ENCODE results near the gene MBD1.

Gene MBD1

DNA sequence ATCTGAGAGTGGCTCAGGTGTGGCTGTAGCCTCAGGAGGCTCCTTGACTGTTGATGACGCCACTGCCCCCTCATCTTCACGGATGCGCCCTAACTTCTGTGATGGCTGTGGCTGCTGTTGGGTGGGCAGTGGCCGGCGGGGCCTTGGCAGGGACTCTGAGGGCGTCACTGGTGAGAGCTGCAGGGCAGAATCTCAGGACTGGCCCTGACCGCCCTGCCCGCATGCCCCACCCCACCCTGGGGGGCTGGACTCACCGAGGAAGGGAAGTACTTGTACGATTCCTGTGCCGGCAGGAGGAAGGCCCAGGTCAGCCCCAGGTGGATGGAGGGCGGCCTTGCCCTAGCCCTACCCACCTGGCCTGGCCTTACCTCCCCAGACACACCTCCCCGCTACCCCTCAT, 3.7 kb upstream of the MBD1 start:
- TF ChIP-seq, protein P1, sequence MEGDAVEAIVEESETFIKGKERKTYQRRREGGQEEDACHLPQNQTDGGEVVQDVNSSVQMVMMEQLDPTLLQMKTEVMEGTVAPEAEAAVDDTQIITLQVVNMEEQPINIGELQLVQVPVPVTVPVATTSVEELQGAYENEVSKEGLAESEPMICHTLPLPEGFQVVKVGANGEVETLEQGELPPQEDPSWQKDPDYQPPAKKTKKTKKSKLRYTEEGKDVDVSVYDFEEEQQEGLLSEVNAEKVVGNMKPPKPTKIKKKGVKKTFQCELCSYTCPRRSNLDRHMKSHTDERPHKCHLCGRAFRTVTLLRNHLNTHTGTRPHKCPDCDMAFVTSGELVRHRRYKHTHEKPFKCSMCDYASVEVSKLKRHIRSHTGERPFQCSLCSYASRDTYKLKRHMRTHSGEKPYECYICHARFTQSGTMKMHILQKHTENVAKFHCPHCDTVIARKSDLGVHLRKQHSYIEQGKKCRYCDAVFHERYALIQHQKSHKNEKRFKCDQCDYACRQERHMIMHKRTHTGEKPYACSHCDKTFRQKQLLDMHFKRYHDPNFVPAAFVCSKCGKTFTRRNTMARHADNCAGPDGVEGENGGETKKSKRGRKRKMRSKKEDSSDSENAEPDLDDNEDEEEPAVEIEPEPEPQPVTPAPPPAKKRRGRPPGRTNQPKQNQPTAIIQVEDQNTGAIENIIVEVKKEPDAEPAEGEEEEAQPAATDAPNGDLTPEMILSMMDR (IDR thresholded peaks at IDR 0.05; ENCODE audit: low read length, missing control alignments) = no peak
- DNase-seq (ENCODE audit: low read depth) = no peak
- H3K4me3 ChIP-seq (replicated peaks; ENCODE audit: low read depth, low read length) = no peak overlapping the region

DNA sequence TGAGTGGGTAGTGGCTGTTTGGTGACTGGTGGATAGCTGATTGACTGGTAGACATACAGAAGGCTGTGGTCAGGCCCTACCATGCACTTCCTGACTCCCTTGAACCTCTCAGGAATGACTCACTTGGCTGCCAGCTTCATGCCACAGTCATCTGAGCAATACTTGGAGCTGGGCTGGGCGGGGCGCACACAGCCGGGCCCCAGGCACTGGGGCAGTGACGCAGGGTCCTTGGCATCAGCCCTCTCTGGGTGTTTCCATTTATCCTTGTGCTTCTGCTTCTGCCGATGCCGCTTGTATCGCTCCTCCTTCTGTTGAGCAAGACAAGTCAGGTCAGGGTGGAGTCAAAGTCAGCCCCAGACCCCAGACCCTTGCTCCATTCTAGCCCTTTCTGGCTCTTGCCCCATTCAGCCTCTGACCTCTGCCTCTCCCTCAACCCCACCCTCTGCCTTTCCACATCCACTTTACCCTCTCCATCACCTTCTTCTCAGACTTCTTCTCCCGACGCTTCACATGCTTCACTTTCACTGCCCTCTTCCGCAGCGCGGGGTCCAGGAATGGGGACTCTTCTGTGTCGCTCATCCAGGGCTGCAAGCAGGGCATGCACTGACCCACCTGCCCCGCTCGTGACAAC, 3.0 kb upstream of the MBD1 start:
- TF ChIP-seq, protein P1 (IDR thresholded peaks at IDR 0.05; ENCODE audit: low read length, missing control alignments) = no peak
- no peak for DNase-seq (ENCODE audit: low read depth)
- H3K4me3 ChIP-seq (replicated peaks; ENCODE audit: low read depth, low read length) = no peak overlapping the region

DNA sequence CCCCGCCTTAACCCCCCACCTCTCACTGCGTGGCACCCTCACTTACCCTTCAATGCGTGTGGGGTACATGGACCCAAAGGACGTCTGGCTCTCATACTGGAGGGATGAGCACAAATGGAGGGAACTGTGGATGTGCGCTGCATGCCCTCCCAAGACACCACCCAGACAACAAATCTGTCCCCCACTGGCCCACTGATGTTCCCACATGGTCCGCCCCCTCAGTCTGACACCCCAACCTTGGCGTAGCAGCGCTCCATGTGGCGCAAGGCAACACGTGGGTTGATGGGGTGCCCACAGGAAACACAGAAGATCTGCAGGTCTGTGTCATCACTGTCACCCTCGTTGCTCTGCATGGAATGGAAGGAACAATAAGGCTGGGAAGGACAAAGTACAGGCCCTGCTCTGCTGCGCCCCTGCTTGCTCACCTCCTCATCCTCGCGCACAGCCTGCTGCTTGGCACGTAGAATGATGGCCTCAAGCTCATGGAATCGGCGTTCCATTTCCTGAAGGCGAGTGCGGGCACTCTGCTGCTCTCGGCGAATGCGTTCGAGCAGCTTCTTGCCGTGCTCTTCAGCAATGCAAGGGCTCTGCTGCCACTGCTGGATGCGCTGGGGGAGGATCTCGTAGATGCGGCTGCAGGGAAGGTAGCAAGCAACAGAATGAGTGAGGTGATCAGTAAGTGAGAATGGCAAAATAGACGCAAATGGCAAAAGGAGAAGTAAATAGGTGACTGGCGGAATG, 2.3 kb upstream of the MBD1 start:
- no peak for DNase-seq (ENCODE audit: low read depth)

DNA sequence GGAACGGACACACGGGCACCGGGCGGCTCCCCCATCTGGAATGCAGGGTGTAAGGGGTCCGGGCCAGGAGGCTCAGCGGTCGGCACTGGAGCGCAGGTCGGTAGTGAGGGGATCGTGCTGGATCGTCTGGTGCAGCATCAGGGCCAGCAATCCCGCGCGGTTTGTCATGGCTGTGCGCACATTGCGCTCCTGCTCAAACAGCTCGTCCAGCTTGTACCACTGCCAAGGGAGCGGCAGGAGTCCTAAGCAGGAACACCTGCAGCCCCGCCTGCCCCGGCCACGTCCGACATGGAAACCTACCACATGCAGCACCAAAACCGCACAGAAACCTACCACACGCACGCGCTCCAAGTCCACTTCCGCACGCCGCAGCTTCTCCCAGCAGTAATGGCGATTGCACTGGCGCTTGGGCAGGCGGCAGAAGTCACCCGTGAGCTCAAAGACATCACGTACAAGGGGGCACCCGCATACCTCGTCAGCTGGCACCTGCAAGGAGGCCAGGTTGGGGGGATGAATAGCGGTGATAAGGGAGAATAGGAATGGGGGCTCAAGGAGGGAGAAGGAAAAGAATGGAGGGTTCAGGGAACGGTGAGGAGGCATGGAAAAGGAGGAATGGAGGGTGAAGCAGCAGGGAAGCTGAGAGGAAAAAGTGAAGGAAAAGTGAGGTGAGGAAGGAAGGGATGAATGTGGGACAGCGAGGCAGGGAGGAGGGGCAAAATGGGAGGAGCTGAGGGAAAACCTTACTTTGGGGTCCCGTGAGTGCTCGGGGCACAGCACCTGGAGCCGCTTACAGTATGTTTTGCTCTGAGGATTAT, 1.4 kb upstream of the MBD1 start:
- H3K4me3 ChIP-seq (replicated peaks; ENCODE audit: low read depth, low read length) = no peak overlapping the region
- TF ChIP-seq, protein P1 (IDR thresholded peaks at IDR 0.05; ENCODE audit: low read length, missing control alignments) = no peak
- DNase-seq (ENCODE audit: low read depth) = no peak

More for the DNA sequence above, 2.3 kb upstream of the MBD1 start:
- no peak overlapping the region for H3K4me3 ChIP-seq (replicated peaks; ENCODE audit: low read depth, low read length)
- TF ChIP-seq, protein P1 (IDR thresholded peaks at IDR 0.05; ENCODE audit: low read length, missing control alignments) = no peak

DNA sequence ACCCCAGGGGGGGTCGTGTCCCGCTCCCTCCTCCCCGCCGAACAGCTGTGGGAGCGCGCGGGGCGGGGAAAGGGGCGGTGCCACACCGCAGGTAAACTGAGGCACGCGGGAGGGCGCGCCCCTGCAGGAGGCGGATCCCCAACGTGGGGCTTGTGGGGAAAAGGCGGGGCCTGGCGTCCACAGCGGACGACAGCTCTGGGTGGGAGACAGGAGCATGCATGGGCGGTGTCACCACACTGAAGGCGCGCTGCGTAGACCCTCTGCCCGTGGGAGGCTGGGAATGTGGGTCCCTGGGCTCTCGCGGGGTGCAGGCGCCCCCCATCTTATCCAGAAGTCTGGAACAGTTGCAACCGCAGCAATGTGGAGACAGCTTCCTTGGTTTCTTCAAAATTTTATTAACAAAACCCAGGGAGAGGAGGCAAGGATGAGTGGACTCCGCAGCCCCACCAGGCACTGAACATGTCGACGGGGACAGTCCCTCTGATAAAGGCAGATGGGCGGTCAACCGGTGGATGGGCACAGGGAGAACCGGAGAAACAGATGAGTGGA, 723 bp upstream of the MBD1 start:
- TF ChIP-seq, protein P1 (IDR thresholded peaks at IDR 0.05; ENCODE audit: low read length, missing control alignments) = no peak
- DNase-seq (ENCODE audit: low read depth) = no peak
- H3K4me3 ChIP-seq (replicated peaks; ENCODE audit: low read depth, low read length) = peak overlapping the region; percentile 100

DNA sequence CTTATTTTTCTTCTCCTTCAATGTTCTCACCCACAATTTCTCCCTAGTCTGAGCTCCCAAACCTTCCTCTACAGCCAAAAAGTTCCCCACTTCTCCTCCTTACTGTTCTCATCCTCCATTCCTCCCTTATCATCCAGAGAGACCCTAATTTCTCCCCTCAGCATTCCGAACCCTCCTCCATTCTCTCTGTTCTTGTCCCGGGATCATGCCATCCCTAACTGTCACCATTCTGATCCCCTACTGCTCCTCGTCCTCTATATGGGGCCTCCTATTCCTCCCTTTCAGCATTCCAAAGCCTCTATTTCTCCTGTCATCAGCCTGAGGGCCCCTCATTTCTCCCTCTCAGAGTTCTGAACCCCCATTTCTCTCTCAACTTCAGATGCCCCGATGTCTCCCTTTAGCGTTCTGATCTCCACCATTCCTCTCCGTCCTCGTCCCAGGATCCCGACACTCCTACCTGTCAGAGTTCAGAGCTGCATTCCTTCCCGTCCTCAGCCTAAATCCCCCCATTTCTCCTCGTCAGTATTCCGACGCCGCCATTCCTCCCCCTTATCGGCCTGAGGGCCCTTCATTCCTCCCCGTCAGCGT, 522 bp downstream of the MBD1 start:
- no peak for DNase-seq (ENCODE audit: low read depth)
- H3K4me3 ChIP-seq (replicated peaks; ENCODE audit: low read depth, low read length) = peak overlapping the region; percentile 100
- TF ChIP-seq, protein P1 (IDR thresholded peaks at IDR 0.05; ENCODE audit: low read length, missing control alignments) = no peak
